ENCODE results near the gene GNAQ. TPM values are rescaled to one million over a fixed set of nuclear protein-coding genes. Genes with fewer than 3 reads are reported as not detected.
"Not testable (repeated sequence)": the region's sequence is repeated elsewhere in the genome, so short reads cannot be mapped to it uniquely, and the experiment has no call there.

The GNAQ gene
- total RNA-seq, 1 donor from 2014 or later = 35.4 TPM

GRCh38 chr9:77697238-77697984 is 334.2 kb downstream of the GNAQ start:
- TF ChIP-seq, protein P1, sequence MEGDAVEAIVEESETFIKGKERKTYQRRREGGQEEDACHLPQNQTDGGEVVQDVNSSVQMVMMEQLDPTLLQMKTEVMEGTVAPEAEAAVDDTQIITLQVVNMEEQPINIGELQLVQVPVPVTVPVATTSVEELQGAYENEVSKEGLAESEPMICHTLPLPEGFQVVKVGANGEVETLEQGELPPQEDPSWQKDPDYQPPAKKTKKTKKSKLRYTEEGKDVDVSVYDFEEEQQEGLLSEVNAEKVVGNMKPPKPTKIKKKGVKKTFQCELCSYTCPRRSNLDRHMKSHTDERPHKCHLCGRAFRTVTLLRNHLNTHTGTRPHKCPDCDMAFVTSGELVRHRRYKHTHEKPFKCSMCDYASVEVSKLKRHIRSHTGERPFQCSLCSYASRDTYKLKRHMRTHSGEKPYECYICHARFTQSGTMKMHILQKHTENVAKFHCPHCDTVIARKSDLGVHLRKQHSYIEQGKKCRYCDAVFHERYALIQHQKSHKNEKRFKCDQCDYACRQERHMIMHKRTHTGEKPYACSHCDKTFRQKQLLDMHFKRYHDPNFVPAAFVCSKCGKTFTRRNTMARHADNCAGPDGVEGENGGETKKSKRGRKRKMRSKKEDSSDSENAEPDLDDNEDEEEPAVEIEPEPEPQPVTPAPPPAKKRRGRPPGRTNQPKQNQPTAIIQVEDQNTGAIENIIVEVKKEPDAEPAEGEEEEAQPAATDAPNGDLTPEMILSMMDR (IDR thresholded peaks at IDR 0.05; ENCODE audit: insufficient read depth, low read length, poor library complexity, severe bottlenecking) = no peak
- H3K4me3 ChIP-seq (ENCODE audit: low read depth, low read length) = no peak overlapping the region
- no peaks in the 10 kb centered on the region for H3K27me3 ChIP-seq (ENCODE audit: control insufficient read depth, insufficient read depth, low read length)
- H3K36me3 ChIP-seq (ENCODE audit: control insufficient read depth, insufficient read depth, low read length) = no peaks in the 10 kb centered on the region
- DNase-seq (ENCODE audit: low read depth) = no peak

DNA sequence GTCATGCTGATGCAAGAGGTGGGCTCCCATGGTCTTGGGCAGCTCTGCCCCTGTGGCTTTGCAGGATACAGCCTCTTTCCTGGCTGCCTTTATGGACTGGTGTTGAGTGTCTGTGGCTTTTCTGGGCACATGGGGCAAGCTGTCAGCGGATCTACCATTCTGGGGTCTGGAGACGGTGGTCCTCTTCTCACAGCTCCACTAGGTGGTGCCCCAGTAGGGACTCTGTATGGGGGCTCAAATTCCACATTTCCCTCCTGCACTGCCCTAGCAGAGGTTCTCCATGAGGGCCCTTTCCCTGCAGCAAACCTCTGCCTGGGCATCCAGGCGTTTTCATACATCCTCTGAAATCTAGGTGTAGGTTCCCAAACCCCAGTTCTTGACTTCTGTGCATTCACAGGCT is 340.9 kb downstream of the GNAQ start:
- DNase-seq (ENCODE audit: low read depth); H3K27me3 ChIP-seq (ENCODE audit: control insufficient read depth, insufficient read depth, low read length); H3K36me3 ChIP-seq (ENCODE audit: control insufficient read depth, insufficient read depth, low read length): not testable (repeated sequence)

GRCh38 chr9:77690119-77690518 is 341.5 kb downstream of the GNAQ start:
- H3K27me3 ChIP-seq (ENCODE audit: control insufficient read depth, insufficient read depth, low read length); H3K4me3 ChIP-seq (ENCODE audit: low read depth, low read length); DNase-seq (ENCODE audit: low read depth); H3K36me3 ChIP-seq (ENCODE audit: control insufficient read depth, insufficient read depth, low read length): not testable (repeated sequence)

More for the DNA sequence above, 340.9 kb downstream of the GNAQ start:
- H3K4me3 ChIP-seq (ENCODE audit: low read depth, low read length) = not testable (repeated sequence)

GRCh38 chr9:77687737-77688136 is 343.9 kb downstream of the GNAQ start:
- not testable (repeated sequence) for H3K27me3 ChIP-seq (ENCODE audit: control insufficient read depth, insufficient read depth, low read length); DNase-seq (ENCODE audit: low read depth); H3K36me3 ChIP-seq (ENCODE audit: control insufficient read depth, insufficient read depth, low read length); H3K4me3 ChIP-seq (ENCODE audit: low read depth, low read length)

DNA sequence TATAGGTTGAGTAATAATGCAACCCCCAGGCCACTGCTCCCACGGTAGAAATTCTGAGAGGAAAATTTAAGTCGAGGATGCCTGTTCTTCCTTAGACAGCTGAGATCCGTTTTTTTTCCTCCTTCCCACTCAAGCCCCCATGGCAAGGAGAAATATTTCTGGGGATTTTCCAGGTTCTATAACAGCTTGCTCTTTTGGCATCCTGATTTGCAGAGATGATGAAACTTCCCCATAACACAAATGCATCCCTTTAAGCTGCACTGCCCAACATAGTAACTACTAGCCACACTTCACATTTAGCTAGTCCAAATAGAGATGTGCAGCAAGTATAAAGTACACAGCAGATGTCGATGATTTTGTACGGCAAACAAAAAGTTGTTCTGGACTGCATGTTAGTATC is 351.0 kb downstream of the GNAQ start:
- DNase-seq (ENCODE audit: low read depth) = no peak
- Histone ChIP-seq H3K4me3 (ENCODE audit: low read depth, low read length) (no peak overlapping the region), H3K27me3 (ENCODE audit: control insufficient read depth, insufficient read depth, low read length) (no peaks in the 10 kb centered on the region), H3K36me3 (ENCODE audit: control insufficient read depth, insufficient read depth, low read length) (no peaks in the 10 kb centered on the region)
- TF ChIP-seq, protein P1 (IDR thresholded peaks at IDR 0.05; ENCODE audit: insufficient read depth, low read length, poor library complexity, severe bottlenecking) = no peak

DNA sequence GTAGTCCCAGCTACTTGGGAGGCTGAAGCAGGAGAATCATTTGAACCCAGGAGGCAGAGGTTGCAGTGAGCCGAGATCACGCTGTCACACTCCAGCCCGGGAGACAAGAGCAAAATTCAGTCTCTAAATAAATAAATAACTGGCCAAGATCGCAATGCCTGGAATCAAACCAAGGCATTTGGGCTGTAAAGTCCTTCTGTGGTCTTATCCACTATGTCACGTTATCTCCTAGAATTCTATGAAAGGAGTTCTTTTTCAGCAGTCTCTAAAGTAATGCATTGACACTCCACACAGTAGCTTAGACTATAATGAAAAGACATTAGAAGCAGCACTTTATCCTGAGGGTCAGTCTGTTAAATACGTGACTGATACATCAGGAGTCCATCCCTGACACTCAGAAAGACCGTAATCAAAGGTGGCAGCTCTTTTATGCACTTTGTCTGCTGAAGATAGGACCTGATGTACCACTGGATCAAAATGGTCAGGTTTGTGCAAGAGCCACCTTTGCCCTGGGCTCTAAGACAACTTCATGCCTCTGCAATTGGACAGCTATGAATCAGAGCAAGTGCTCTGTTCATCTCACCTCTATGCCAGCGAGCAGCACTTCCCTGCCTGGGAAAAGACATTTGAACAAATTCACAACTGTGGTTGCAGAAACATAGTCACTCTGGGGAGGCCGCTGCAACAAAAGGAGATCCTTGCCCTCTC is 351.8 kb downstream of the GNAQ start:
- TF ChIP-seq, protein P1 (IDR thresholded peaks at IDR 0.05; ENCODE audit: insufficient read depth, low read length, poor library complexity, severe bottlenecking) = no peak
- no peaks in the 10 kb centered on the region for H3K36me3 ChIP-seq (ENCODE audit: control insufficient read depth, insufficient read depth, low read length)
- no peaks in the 10 kb centered on the region for H3K27me3 ChIP-seq (ENCODE audit: control insufficient read depth, insufficient read depth, low read length)
- DNase-seq (ENCODE audit: low read depth) = no peak
- H3K4me3 ChIP-seq (ENCODE audit: low read depth, low read length) = no peak overlapping the region

- Histone ChIP-seq H3K4me3 (ENCODE audit: low read depth, low read length) (no peak overlapping the region), H3K27me3 (ENCODE audit: control insufficient read depth, insufficient read depth, low read length) (no peaks in the 10 kb centered on the region), H3K36me3 (ENCODE audit: control insufficient read depth, insufficient read depth, low read length) (no peaks in the 10 kb centered on the region)
- DNase-seq (ENCODE audit: low read depth) = no peak
- TF ChIP-seq, protein P1 (IDR thresholded peaks at IDR 0.05; ENCODE audit: insufficient read depth, low read length, poor library complexity, severe bottlenecking) = no peak
These were observed 352.5 kb downstream of the GNAQ start for GRCh38 chr9:77679088-77679487.

All from kidney epithelial cell (primary cell).